Neural cell (in vitro differentiated cells): ENCODE data around the gene PEAK1. TPM values are rescaled to one million over a fixed set of nuclear protein-coding genes. Genes with fewer than 3 reads are reported as not detected.
A peak's percentile ranks its signal among the peaks of the same experiment; 100 is the strongest.

Experiments used
- H2AFZ ChIP-seq: fragments of 200-600, 300-800 bp; sonication (generic), shearing (Covaris generic); 2 replicates; pipeline ENCODE4 v1.6.0; 2014; ENCODE audit warnings: low read depth, mild to moderate bottlenecking, antibody characterized with exemption, low read length, moderate library complexity
- H3F3A ChIP-seq: fragments of 200-600 bp; shearing (Covaris generic); 2 replicates; pipeline ENCODE4 v1.6.1; 2016; ENCODE audit warnings: mild to moderate bottlenecking, moderate library complexity, mixed read lengths, antibody characterized with exemption, low read length; ENCODE audit not compliant: insufficient read depth, poor library complexity, severe bottlenecking
- H3K27ac ChIP-seq: fragments of 200-600, 300-800 bp; sonication (generic), shearing (Covaris generic); 2 replicates; pipeline ENCODE4 v1.5.1; 2014; ENCODE audit warnings: mild to moderate bottlenecking, low read length, moderate library complexity
- H3K27me3 ChIP-seq: fragments of 300-800, 200-600 bp; sonication (generic), shearing (Covaris generic); 2 replicates; pipeline ENCODE4 v1.6.0; 2014; ENCODE audit warnings: mild to moderate bottlenecking, low read depth, low read length, moderate library complexity; ENCODE audit not compliant: insufficient read depth
- H3K36me3 ChIP-seq: fragments of 300-800, 200-600 bp; sonication (generic), shearing (Covaris generic); 2 replicates; pipeline ENCODE4 v1.5.1; 2014; ENCODE audit warnings: mild to moderate bottlenecking, antibody characterized with exemption, low read length, moderate library complexity; ENCODE audit not compliant: insufficient read depth
- H3K4me2 ChIP-seq: fragments of 300-800, 200-600 bp; sonication (generic), shearing (Covaris generic); 2 replicates; pipeline ENCODE4 v1.6.0; 2014; ENCODE audit warnings: mild to moderate bottlenecking, low read length
- H3K4me3 ChIP-seq: fragments of 300-800, 200-600 bp; sonication (generic), shearing (Covaris generic); 2 replicates; pipeline ENCODE4 v1.5.1; 2014; ENCODE audit warnings: mild to moderate bottlenecking, low read length, moderate library complexity
- H3K79me2 ChIP-seq: fragments of 200-600 bp; shearing (Covaris generic); replicated peaks from 2 replicates; pipeline ENCODE4 v1.6.0; 2014; ENCODE audit warnings: mild to moderate bottlenecking, low read length, moderate library complexity; ENCODE audit not compliant: insufficient read depth
- H3K9ac ChIP-seq: fragments of 300-800, 200-600 bp; sonication (generic), shearing (Covaris generic); 2 replicates; pipeline ENCODE4 v1.6.1; 2016; ENCODE audit warnings: mild to moderate bottlenecking, low read length, mixed read lengths
- H3K9me2 ChIP-seq: fragments of 200-600 bp; shearing (Covaris generic); 2 replicates; pipeline ENCODE4 v1.6.1; 2016; ENCODE audit warnings: mild to moderate bottlenecking, low read length, mixed read lengths; ENCODE audit not compliant: insufficient read depth
- H3K9me3 ChIP-seq: fragments of 200-600, 300-800 bp; sonication (generic), shearing (Covaris generic); 2 replicates; pipeline ENCODE4 v1.6.1; 2016; ENCODE audit warnings: mild to moderate bottlenecking, mixed run types, low read length, moderate library complexity, mixed read lengths
- H4K20me1 ChIP-seq: fragments of 200-600 bp; shearing (Covaris generic); 2 replicates; pipeline ENCODE4 v1.6.1; 2016; ENCODE audit warnings: mild to moderate bottlenecking, mixed run types; ENCODE audit not compliant: insufficient read depth
- CTCF ChIP-seq: fragments of 450-650 bp; IDR thresholded peaks from 2 replicates; pipeline ENCODE4 v1.5.1; 2014; ENCODE audit warnings: antibody characterized with exemption, mild to moderate bottlenecking, moderate library complexity; ENCODE audit not compliant: poor library complexity, severe bottlenecking
- EP300 ChIP-seq: fragments of 450-650 bp; conservative IDR thresholded peaks from 2 replicates; pipeline ENCODE4 v1.6.1; 2014; ENCODE audit warnings: antibody characterized with exemption, mild to moderate bottlenecking, moderate library complexity; ENCODE audit not compliant: poor library complexity, severe bottlenecking
- EZH2 ChIP-seq: fragments of 200-600, 300-800 bp; shearing (Covaris generic), sonication (generic); IDR thresholded peaks from 2 replicates; pipeline ENCODE4 v1.6.1; 2014; ENCODE audit warnings: antibody characterized with exemption, low read length, borderline replicate concordance, mild to moderate bottlenecking; ENCODE audit not compliant: insufficient read depth, poor library complexity, severe bottlenecking
- MXI1 ChIP-seq: fragments of 450-650 bp; conservative IDR thresholded peaks from 2 replicates; pipeline ENCODE4 v1.6.1; 2014; ENCODE audit warnings: antibody characterized with exemption, mild to moderate bottlenecking; ENCODE audit not compliant: poor library complexity, severe bottlenecking
- POLR2AphosphoS5 ChIP-seq: IDR thresholded peaks from 2 replicates; pipeline ENCODE4 v1.6.1; 2012
- RAD21 ChIP-seq: fragments of 450-650 bp; conservative IDR thresholded peaks from 2 replicates; pipeline ENCODE4 v1.6.1; 2014; ENCODE audit warnings: antibody characterized with exemption, mild to moderate bottlenecking, moderate library complexity
- REST ChIP-seq: IDR thresholded peaks from 2 replicates; pipeline ENCODE4 v1.6.1; 2012; ENCODE audit warnings: borderline replicate concordance
- SMC3 ChIP-seq: fragments of 450-650 bp; conservative IDR thresholded peaks from 2 replicates; pipeline ENCODE4 v1.6.1; 2014; ENCODE audit warnings: antibody characterized with exemption, mild to moderate bottlenecking, moderate library complexity; ENCODE audit not compliant: poor library complexity
- TAF1 ChIP-seq: IDR thresholded peaks from 2 replicates; pipeline ENCODE4 v1.6.1; 2012; ENCODE audit warnings: low read depth
- polyA plus RNA-seq: library from polyadenylated mRNA; depleted of rRNA; stranded (reverse); fragments of >200 nt; gene quantifications from 2 replicates; pipeline ENCODE4 v1.2.3, GENCODE V29; 2014

PEAK1 gene
- polyA plus RNA-seq, 1 donor from 2014 or later, result 5.8 TPM

GRCh38 chr15:77243716-77244401, 176.0 kb downstream of the PEAK1 start:
- no peaks in the 10 kb centered on the region for H3K27me3 ChIP-seq

GRCh38 chr15:77243135-77243534, 176.8 kb downstream of the PEAK1 start:
- H3K4me3 ChIP-seq, result peak overlapping the region; percentile 14

More at GRCh38 chr15:77243716-77244401, 176.0 kb downstream of the PEAK1 start:
- no peaks in the 10 kb centered on the region for H3K9me3 ChIP-seq
- H3K9ac ChIP-seq, result no peak overlapping the region
- no peak overlapping the region for H2AFZ ChIP-seq
- peak overlapping the region; percentile 57 for H3K27ac ChIP-seq
- H3K4me2 ChIP-seq, result no peak overlapping the region
- no peaks in the 10 kb centered on the region for H3K36me3 ChIP-seq
- no peak overlapping the region for H3K4me3 ChIP-seq
- H3F3A ChIP-seq, result no peaks in the 10 kb centered on the region
- no peaks in the 10 kb centered on the region for H4K20me1 ChIP-seq
- no peaks in the 10 kb centered on the region for H3K79me2 ChIP-seq
- TF ChIP-seq EZH2 (no peak), MXI1 (no peak), SMC3 (no peak), REST (no peak), EP300 (no peak), POLR2AphosphoS5 (no peak)
- H3K9me2 ChIP-seq, result no peaks in the 10 kb centered on the region

More at GRCh38 chr15:77243135-77243534, 176.8 kb downstream of the PEAK1 start:
- H3K27ac ChIP-seq, result peak overlapping the region; percentile 57
- H4K20me1 ChIP-seq, result no peaks in the 10 kb centered on the region
- H3K79me2 ChIP-seq, result no peaks in the 10 kb centered on the region
- no peaks in the 10 kb centered on the region for H3K9me3 ChIP-seq
- no peaks in the 10 kb centered on the region for H3F3A ChIP-seq
- no peaks in the 10 kb centered on the region for H3K9me2 ChIP-seq
- no peaks in the 10 kb centered on the region for H3K36me3 ChIP-seq
- H2AFZ ChIP-seq, result no peak overlapping the region
- no peaks in the 10 kb centered on the region for H3K27me3 ChIP-seq
- TF ChIP-seq CTCF (peak; percentile 20), EZH2 (no peak), REST (peak; percentile 32), RAD21 (no peak), SMC3 (peak; percentile 26), EP300 (peak; percentile 49), TAF1 (no peak), POLR2AphosphoS5 (no peak), MXI1 (no peak)
- no peak overlapping the region for H3K9ac ChIP-seq
- peak overlapping the region; percentile 15 for H3K4me2 ChIP-seq
